Mesothelial cell of epicardium (in vitro differentiated cells): ENCODE measurements around the gene CNTN1. TPM values are rescaled to one million over a fixed set of nuclear protein-coding genes. Genes with fewer than 3 reads are reported as not detected.

ENCODE experiments used
- DNase-seq, 2 experiments: peaks; one replicate each; pipeline ENCODE4 v3.0.0; 2021; ENCODE audit warnings: low spot score in 2 of 2; ENCODE audit not compliant: unreplicated experiment in 2 of 2
- H3K27ac Mint-ChIP-seq: 2 replicates; pipeline ENCODE4 v1.8.0; 2021; ENCODE audit warnings: mixed read lengths
- H3K27me3 Mint-ChIP-seq: 2 replicates; pipeline ENCODE4 v1.8.0; 2021; ENCODE audit warnings: low read depth, mixed read lengths
- H3K36me3 Mint-ChIP-seq: 2 replicates; pipeline ENCODE4 v1.8.0; 2021; ENCODE audit warnings: mixed read lengths
- H3K4me1 Mint-ChIP-seq: 2 replicates; pipeline ENCODE4 v1.8.0; 2021; ENCODE audit warnings: mixed read lengths
- H3K4me3 Mint-ChIP-seq: 2 replicates; pipeline ENCODE4 v1.8.0; 2021; ENCODE audit warnings: mild to moderate bottlenecking, moderate library complexity, mixed read lengths
- H3K9me3 Mint-ChIP-seq: 2 replicates; pipeline ENCODE4 v1.8.0; 2021; ENCODE audit warnings: mixed read lengths
- CTCF ChIP-seq: fragments of 200-600 bp; sonication (generic); IDR thresholded peaks from one replicate; pipeline ENCODE4 v1.5.0; 2021; ENCODE audit warnings: antibody characterized with exemption; ENCODE audit not compliant: unreplicated experiment
- total RNA-seq: library from RNA; stranded (reverse); gene quantifications from 3 replicates; pipeline ENCODE4 v1.2.1, GENCODE V29; 2021

Gene CNTN1
- total RNA-seq, 1 donor from 2014 or later: 22.4 TPM

GRCh38 chr12:40993158-40993557, 300.9 kb downstream of the CNTN1 start:
- Mint-ChIP-seq H3K4me1 (peaks cover 10% of the 10 kb centered on the region), H3K36me3 (no peaks in the 10 kb centered on the region), H3K4me3 (no peak overlapping the region), H3K27me3 (no peaks in the 10 kb centered on the region), H3K9me3 (peaks cover 15% of the 10 kb centered on the region), H3K27ac (no peak overlapping the region)
- no peak for DNase-seq
- TF ChIP-seq CTCF: no peak

- H3K27ac Mint-ChIP-seq: no peak overlapping the region
- peaks cover 10% of the 10 kb centered on the region for H3K9me3 Mint-ChIP-seq
- peaks cover 5% of the 10 kb centered on the region for H3K4me1 Mint-ChIP-seq
- H3K27me3 Mint-ChIP-seq: no peaks in the 10 kb centered on the region
- peaks cover 6% of the 10 kb centered on the region for H3K36me3 Mint-ChIP-seq
- no peak for TF ChIP-seq CTCF
- DNase-seq: no peak
- no peak overlapping the region for H3K4me3 Mint-ChIP-seq
Observed at GRCh38 chr12:40996091-40996490, 303.9 kb downstream of the CNTN1 start.

GRCh38 chr12:40999210-40999609, 307.0 kb downstream of the CNTN1 start:
- peaks cover 35% of the 10 kb centered on the region for H3K9me3 Mint-ChIP-seq
- DNase-seq: no peak
- no peak for TF ChIP-seq CTCF
- peaks cover 29% of the 10 kb centered on the region for H3K36me3 Mint-ChIP-seq
- H3K4me1 Mint-ChIP-seq: peaks cover 2% of the 10 kb centered on the region
- H3K27me3 Mint-ChIP-seq: no peaks in the 10 kb centered on the region
- H3K27ac Mint-ChIP-seq: no peak overlapping the region
- H3K4me3 Mint-ChIP-seq: no peak overlapping the region

- no peaks in the 10 kb centered on the region for H3K27me3 Mint-ChIP-seq
- TF ChIP-seq CTCF: no peak
- no peak for DNase-seq
- H3K36me3 Mint-ChIP-seq: peaks cover 58% of the 10 kb centered on the region
- no peak overlapping the region for H3K4me3 Mint-ChIP-seq
- H3K9me3 Mint-ChIP-seq: peaks cover 83% of the 10 kb centered on the region
- no peak overlapping the region for H3K27ac Mint-ChIP-seq
- peaks cover 2% of the 10 kb centered on the region for H3K4me1 Mint-ChIP-seq
Observed at GRCh38 chr12:41008472-41008871, 316.2 kb downstream of the CNTN1 start.

GRCh38 chr12:41011939-41012338, 319.7 kb downstream of the CNTN1 start:
- H3K4me1 Mint-ChIP-seq: peaks cover 11% of the 10 kb centered on the region
- DNase-seq: no peak
- H3K27ac Mint-ChIP-seq: no peak overlapping the region
- no peaks in the 10 kb centered on the region for H3K27me3 Mint-ChIP-seq
- peaks cover 35% of the 10 kb centered on the region for H3K36me3 Mint-ChIP-seq
- H3K9me3 Mint-ChIP-seq: peaks cover 62% of the 10 kb centered on the region
- H3K4me3 Mint-ChIP-seq: no peak overlapping the region
- TF ChIP-seq CTCF: no peak
